HG03139 (cell line): Measurements from ENCODE around the gene CEP135.
"Not testable (repeated sequence)": the region's sequence is repeated elsewhere in the genome, so short reads cannot be mapped to it uniquely, and the experiment has no call there.

Source experiments
- ATAC-seq: cut with Tn5 transposase; IDR thresholded peaks from one replicate; pipeline ENCODE4 v1.9.1; 2021; ENCODE audit not compliant: unreplicated experiment

The CEP135 gene

DNA sequence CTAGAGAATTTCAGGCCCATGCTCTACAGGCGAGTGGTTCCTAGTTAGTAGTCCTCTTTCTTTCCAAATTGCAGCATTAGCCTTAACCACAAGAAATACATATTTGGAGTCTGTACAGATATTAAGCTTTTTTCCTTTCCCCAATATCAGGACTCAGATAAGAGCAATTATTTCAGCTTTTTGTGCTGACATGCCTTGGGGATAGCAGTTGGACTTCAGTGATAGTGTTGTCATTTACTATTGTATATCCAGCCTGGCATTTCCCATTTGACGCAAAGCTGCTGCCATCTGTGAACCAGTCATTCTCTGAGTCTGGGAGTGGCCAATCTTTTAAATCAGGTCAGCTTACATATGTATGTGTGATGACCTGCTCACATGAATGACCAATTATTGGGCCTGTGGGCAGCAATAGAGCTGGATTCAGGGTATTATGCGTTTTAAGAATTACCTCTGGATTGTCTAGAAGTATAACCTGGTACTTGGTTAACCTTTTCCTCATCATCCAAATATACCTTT, 6.8 kb upstream of the CEP135 start:
- no peak for ATAC-seq

DNA sequence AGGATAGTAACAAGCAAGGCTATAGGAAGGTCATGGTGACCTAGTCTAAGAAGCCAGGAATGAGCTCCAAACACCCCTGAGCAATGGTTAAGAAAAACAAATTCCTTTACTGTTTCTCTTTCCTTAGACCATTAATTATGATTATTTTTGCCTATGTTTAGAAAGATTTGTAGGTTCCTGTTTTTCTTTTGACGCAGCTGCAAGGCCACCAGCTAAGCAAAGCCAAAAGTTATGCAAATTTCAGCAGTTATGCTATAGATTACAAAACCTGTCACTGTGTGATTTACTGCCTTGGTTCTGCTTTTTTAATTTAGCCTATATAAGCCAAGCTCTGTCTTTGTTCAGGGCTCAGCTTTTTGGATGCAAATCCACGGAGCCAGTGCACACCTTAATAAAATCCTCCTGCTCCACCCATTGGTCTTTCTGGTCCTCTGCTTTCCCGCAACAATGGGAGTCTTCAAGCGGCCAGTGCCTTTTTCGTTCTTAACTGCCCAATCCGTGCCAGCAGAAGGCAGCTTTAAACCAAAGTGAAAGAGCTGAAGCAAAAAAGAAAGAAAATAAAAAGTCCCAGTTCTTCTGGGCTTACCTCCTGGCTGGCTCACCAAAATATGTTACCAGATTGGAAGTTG, 1.4 kb upstream of the CEP135 start:
- ATAC-seq: peak; percentile 30

DNA sequence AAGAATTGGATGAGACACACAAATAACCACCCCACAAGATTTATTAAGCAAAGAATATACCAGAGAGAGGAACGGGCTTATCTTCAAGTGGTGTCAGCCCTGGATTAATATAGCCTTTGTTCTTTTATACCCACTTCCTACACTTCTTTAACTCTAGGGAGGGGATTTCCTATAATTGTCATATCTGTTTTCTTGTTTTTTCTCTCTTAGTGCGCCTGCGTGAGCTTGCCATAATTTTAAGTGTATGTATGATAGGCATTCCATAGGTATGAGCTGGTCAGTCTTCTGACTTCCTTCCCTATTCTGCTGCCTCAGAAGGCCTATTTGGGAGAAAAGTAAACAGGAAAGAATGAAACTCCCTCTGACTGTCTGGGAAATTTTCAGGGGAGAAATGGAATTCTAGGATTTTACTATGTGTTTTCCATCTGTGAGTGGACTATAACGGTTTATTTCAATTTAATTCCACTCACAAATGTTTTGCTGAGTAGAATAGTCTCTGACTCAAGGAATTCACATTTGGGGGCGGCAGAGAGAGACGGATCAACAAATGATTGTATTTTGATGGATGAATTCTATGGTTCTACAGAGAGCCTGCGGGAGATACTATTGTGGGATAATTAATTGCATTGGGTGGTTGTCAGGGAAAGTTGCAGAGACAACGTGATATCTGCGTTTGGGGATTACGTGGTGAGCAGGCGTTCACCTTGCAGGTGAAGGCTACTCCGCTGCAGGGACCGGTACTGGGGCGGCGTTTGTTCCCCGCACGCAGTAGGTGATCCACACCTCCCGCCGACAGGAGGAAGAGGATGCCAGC, 626 bp upstream of the CEP135 start:
- ATAC-seq: peak; percentile 0

DNA sequence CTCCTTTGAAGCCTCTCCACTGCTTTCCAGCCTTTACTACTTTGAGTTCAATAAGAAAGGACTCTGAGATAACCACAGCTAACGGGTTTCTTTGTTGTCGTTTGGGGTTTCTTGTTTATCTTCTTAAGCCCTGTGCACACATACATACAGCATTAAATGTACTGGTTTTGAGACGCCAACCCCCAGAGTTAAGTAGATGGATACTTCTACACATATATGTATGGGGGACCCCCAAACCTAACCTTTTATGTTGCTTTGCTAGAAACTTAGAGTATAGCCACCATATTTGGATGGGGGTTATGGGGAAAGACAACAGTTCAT, 697 bp downstream of the CEP135 start:
- no peak for ATAC-seq

DNA sequence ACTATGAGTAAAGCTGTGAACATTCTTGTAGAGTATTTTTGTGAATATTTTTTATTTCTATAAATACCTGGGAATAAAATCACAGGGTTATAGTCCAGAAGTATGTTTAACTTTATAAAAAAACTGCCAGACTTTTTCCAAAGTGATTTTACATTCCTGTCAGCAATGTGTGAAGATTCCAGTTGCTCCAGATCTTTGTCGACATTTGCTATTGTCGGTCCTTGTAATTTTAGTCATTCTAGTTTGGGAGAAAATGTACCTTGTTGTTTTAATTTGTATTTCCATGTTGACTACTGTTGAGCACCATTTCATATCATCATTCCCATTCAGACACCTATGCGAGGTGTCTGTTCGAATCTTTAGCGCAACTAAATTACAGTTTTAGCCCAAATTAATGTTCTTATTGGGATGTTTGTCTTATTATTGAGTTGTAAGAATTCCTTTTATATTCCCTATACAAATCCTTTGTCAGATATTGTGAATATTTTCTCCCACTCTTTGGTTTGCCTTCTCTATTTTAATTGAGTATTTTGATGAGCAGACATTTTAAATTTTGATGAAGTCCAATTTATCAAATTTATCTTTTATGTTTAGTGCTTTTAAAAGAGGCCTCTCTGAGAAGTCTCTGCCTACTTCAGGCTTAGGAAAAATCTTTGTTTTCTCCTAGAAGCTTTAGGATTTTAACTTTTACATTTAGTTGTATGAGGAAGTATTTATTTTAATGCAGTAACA, 2.6 kb downstream of the CEP135 start:
- no peak for ATAC-seq

- no peak for ATAC-seq
These were observed 7.0 kb downstream of the CEP135 start for GRCh38 chr4:55955710-55956109.

DNA sequence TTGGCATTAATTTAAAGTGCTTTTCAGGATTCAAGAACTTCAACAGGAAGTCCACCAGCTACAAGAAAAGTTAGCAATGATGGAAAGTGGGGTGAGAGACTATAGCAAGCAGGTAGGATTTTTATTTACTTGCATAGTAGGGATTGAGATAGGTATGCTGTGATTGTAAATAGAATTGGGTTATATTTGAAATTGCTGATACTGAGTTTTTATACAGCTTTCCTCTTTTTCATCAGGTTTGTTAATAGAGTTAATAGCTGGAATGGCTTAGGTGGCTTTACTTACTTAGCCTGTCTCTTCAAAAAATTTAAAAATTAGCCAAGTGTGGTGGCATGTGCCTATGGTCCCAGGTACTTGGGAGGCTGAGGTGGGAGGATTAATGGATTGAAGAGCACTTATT, 10.9 kb downstream of the CEP135 start:
- ATAC-seq: no peak

DNA sequence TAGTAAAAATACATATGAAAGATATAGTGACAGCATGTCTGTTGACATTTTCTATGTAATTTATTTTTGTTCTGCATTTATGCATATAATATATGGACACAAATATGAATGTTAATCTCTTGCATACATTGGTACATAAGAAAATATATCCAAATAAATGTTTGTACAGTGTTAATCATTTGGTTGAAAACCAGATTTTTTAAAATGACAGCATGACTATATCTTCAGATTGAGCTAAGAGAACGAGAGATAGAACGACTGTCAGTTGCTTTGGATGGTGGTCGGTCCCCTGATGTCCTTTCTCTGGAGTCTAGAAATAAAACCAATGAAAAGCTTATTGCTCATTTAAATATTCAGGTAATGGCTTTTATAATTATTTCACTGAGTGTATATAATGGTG, 15.3 kb downstream of the CEP135 start:
- no peak for ATAC-seq

GRCh38 chr4:55965585-55965984, 16.8 kb downstream of the CEP135 start:
- ATAC-seq: no peak

- ATAC-seq: not testable (repeated sequence)
These were observed 17.6 kb downstream of the CEP135 start for GRCh38 chr4:55966324-55966723.

DNA sequence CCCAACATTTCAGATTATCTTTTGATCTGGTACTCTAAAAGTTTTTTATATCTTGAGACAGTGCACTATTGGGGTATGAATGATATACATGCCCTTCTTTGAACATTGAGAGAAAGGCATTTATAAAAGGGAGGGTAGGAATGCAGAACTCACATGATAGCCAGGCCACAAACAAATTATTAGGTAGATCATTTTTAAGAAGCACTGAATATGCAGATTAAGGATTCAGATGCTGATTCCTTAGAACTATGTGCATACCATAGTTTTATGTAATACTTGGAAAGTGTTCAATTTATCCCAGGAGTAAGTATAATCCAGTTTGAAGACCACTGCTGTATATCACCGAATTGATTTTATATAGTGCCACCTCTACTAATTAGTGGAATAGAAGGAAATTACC, 18.6 kb downstream of the CEP135 start:
- ATAC-seq: no peak

DNA sequence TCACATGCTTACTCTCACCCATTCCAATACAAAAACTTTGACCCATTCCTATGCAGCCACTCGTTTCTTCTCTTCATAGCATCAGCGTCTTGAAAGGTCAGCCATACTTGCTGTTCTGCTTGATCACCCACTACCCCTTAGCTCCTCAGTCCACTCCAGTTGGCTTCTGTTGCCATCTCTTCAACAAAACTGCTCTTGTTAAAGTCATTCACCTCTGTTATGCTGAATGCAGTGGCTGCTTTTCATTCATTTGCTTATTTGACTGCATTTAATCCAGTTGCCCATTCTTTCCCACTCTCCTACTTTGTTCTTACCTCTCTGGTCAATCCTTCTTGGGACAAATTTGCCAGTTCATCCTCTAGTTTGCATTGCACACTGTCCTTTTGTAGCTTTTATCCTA, 24.9 kb downstream of the CEP135 start:
- no peak for ATAC-seq

GRCh38 chr4:55977811-55978210, 29.1 kb downstream of the CEP135 start:
- ATAC-seq: no peak

DNA sequence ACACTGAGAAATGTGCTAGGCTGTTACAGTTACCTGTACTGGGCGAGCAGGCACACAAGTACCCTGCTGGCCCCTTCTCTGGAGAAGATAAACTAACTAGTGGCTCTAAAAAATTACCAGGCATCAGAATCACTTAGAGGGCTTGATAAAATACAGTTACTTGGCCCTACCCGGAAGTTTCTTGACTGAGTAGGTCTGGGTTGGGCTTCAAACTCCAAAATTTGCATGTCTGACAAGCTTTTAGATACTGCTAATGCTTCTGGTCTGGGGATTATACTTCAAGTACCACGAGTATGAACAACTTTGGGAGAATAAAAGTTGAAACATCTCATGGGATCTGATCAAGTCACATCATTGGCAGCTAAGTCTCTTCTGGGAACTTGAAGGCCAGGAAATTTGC, 30.8 kb downstream of the CEP135 start:
- ATAC-seq: no peak

DNA sequence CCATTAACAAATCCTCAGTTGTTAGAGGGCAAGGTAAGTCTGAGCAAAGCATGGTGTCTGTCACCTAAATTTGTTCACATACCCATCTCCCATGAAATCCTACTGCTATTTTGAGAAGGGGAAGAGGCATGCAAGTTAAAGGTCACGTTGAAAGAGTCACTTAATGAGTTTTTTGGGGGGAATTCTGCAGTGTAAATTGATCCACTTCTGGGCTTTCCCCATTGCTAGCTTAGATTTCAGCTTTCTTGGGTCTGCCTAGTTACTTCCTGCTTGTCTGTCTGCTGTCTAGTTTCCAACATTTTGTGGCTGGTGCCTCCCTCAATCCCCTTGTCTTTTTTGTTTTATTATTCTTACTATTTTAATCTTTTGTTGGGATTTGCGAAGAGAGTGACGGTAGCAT, 32.0 kb downstream of the CEP135 start:
- no peak for ATAC-seq

DNA sequence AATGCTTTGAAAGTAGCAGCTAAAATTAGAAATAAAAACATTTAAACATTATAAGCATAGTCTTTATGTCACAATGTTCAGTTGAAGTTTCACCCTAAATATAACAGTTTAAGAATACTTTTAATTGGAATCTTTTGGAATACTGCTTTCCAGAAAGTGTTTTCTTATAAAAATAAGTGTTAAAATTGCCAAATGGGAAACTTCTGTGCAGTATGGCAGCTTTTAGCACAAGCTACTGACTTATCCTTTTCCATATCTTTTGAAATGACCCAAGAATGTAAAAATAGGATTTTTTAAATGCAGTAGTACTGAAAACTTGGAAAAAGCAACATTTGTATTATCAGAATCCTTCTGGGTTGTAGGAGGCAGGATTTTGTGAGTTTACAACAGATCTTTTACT, 34.2 kb downstream of the CEP135 start:
- no peak for ATAC-seq

- no peak for ATAC-seq
These were observed 41.0 kb downstream of the CEP135 start for GRCh38 chr4:55989766-55990165.

GRCh38 chr4:55993994-55994663, 45.4 kb downstream of the CEP135 start:
- peak; percentile 68 for ATAC-seq

GRCh38 chr4:55996646-55997045, 47.9 kb downstream of the CEP135 start:
- no peak for ATAC-seq

DNA sequence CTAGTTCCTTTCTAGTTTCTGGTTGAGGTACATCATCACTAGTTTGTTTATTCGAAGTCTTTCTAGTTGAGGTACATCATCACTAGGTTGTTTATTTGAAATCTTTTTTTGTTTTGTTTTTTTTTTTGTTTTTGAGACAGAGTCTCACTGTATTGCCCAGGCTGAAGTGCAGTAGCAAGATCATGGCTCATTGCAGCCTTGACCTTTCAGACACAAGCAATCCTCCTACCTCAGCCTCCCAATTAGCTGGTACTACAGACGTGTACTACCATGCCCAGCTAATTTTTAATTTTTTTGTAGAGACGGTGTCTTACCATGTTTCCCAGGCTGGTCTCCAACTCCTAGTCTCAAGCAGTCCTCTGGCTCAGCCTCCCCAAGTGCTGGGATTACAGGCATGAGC, 54.9 kb downstream of the CEP135 start:
- ATAC-seq: no peak

GRCh38 chr4:56004235-56004634, 55.5 kb downstream of the CEP135 start:
- no peak for ATAC-seq
